Measurements from ENCODE around the gene ABCA2.

The ABCA2 gene

GRCh38 chr9:137016436-137016835 is 11.6 kb downstream of the ABCA2 start:
- no peaks in the 10 kb centered on the region for H3K27me3 ChIP-seq (ENCODE audit: insufficient read depth, low read depth, severe bottlenecking)
- H3K27ac ChIP-seq = no peak overlapping the region
- TF ChIP-seq CTCF (IDR thresholded peaks at IDR 0.05; ENCODE audit: low read depth, low read length) = no peak

DNA sequence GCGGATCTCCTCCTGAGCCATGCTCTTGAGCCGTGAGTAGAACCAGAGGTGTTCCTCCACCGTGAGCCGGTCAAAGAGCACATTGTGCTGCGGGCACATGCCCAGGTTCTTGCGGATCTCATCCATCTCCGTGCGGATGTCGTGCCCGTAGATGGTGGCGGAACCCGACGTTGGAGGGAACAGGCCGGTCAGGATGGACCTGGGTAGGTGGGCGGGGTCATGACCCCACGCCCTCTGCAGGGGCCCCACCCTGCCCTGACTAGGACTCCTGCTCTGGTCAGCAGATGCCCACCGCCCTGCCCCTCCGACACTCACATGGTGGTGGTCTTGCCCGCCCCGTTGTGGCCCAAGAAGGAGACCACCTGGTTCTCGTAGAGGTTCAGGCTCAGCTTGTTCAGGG is 12.1 kb downstream of the ABCA2 start:
- Histone ChIP-seq H3K4me3 (ENCODE audit: low read depth, low read length) (no peak overlapping the region), H3K27ac (no peak overlapping the region), H3K36me3 (peaks cover 37% of the 10 kb centered on the region), H3K27me3 (ENCODE audit: insufficient read depth, low read depth, severe bottlenecking) (no peaks in the 10 kb centered on the region), H3K9me3 (ENCODE audit: severe bottlenecking) (no peaks in the 10 kb centered on the region)
- no peak for TF ChIP-seq CTCF (IDR thresholded peaks at IDR 0.05; ENCODE audit: low read depth, low read length)
- DNase-seq = no peak

More at GRCh38 chr9:137016436-137016835, 11.6 kb downstream of the ABCA2 start:
- H3K4me3 ChIP-seq (ENCODE audit: low read depth, low read length) = no peak overlapping the region
- DNase-seq = no peak
- peaks cover 35% of the 10 kb centered on the region for H3K36me3 ChIP-seq
- no peaks in the 10 kb centered on the region for H3K9me3 ChIP-seq (ENCODE audit: severe bottlenecking)

DNA sequence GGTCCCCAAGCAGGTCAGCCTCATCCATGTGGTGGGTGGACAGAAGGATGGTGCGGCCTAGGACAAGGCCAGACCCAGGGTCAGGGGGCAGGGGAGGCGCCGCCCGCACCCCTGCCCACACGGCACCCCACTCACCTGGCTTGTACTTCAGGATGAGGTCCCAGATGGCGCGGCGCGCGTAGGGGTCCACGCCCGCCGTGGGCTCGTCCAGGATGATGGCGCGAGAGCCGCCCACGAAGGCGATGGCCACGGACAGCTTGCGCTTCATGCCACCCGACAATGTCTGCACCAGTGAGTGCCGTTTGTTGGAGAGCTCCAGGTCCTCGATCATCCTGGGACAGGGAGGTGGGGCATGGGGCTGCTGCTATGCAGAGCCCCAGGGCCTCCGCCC is 12.5 kb downstream of the ABCA2 start:
- Histone ChIP-seq H3K36me3 (peaks cover 37% of the 10 kb centered on the region), H3K27me3 (ENCODE audit: insufficient read depth, low read depth, severe bottlenecking) (no peaks in the 10 kb centered on the region), H3K27ac (no peak overlapping the region), H3K4me3 (ENCODE audit: low read depth, low read length) (no peak overlapping the region), H3K9me3 (ENCODE audit: severe bottlenecking) (no peaks in the 10 kb centered on the region)
- no peak for TF ChIP-seq CTCF (IDR thresholded peaks at IDR 0.05; ENCODE audit: low read depth, low read length)
- no peak for DNase-seq

DNA sequence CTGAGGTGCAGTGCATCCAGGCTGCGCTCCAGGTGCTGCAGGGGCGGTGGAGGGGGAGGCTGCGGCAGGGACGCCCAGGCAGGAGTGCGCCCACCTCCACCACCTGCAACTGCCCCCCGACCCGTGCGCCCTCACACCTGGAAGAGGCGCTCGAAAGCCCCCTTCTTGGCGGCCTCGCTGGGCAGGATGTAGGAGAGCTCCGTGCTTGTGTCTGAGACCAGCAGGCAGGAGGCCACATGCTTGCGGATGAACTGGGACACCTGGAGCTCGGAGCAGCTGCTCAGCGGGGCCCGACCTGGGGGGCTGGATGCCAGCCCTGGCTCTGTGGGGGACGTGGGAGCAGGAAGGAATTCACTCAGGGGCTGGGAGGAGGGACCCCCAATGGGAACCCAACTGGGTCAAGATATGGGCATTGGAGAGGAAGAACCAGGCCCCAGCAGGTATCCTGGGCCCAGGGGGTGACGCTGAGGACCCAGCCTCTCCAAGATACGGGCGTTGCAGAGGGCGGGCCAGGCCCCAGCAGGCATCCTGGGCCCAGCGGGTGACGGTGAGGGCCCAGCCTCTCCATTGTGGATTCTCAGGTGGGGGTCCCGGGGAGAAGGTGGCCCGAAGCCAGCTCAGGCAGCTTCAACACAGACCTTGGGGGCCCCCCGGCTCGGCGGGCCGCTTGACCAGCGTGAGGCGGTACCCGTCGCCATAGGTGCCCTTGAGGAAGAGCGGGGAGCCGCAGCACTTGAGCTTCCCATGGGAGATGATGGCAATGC is 13.1 kb downstream of the ABCA2 start:
- Histone ChIP-seq H3K36me3 (peaks cover 37% of the 10 kb centered on the region), H3K27ac (no peak overlapping the region), H3K4me3 (ENCODE audit: low read depth, low read length) (no peak overlapping the region), H3K9me3 (ENCODE audit: severe bottlenecking) (no peaks in the 10 kb centered on the region), H3K27me3 (ENCODE audit: insufficient read depth, low read depth, severe bottlenecking) (no peaks in the 10 kb centered on the region)
- TF ChIP-seq CTCF (IDR thresholded peaks at IDR 0.05; ENCODE audit: low read depth, low read length) = no peak
- no peak for DNase-seq

- Histone ChIP-seq H3K9me3 (ENCODE audit: severe bottlenecking) (no peaks in the 10 kb centered on the region), H3K27me3 (ENCODE audit: insufficient read depth, low read depth, severe bottlenecking) (no peaks in the 10 kb centered on the region), H3K27ac (no peak overlapping the region), H3K36me3 (peaks cover 43% of the 10 kb centered on the region), H3K4me3 (ENCODE audit: low read depth, low read length) (no peak overlapping the region)
- no peak for DNase-seq
- TF ChIP-seq CTCF (IDR thresholded peaks at IDR 0.05; ENCODE audit: low read depth, low read length) = no peak
Observed at GRCh38 chr9:137014166-137014565, 13.9 kb downstream of the ABCA2 start.

- no peak for DNase-seq
- H3K36me3 ChIP-seq = peaks cover 43% of the 10 kb centered on the region
- no peak for TF ChIP-seq CTCF (IDR thresholded peaks at IDR 0.05; ENCODE audit: low read depth, low read length)
- no peak overlapping the region for H3K4me3 ChIP-seq (ENCODE audit: low read depth, low read length)
- H3K27ac ChIP-seq = no peak overlapping the region
- H3K27me3 ChIP-seq (ENCODE audit: insufficient read depth, low read depth, severe bottlenecking) = no peaks in the 10 kb centered on the region
- no peaks in the 10 kb centered on the region for H3K9me3 ChIP-seq (ENCODE audit: severe bottlenecking)
Observed at GRCh38 chr9:137013571-137013940, 14.5 kb downstream of the ABCA2 start.
